CD14-positive monocyte (primary cell): ENCODE measurements around the gene SH3RF1. TPM values are rescaled to one million over a fixed set of nuclear protein-coding genes. Genes with fewer than 3 reads are reported as not detected.

Source experiments
- DNase-seq, 3 donors: peaks; one replicate each; pipeline ENCODE4 v3.0.0-alpha.2; 2011 to 2022
- H2AFZ ChIP-seq: 2 replicates; pipeline ENCODE4 v1.6.0; 2012; ENCODE audit warnings: mild to moderate bottlenecking, low read depth, low read length, inconsistent platforms; ENCODE audit not compliant: insufficient read depth, poor library complexity, severe bottlenecking
- H3K27ac ChIP-seq, 2 donors: 1 replicate in 1 of 2; 2 replicates in 1 of 2; pipeline ENCODE4 v1.5.1; 2012 to 2013; ENCODE audit warnings: low read length in 2 of 2, control low read depth in 1 of 2, inconsistent platforms in 1 of 2, low read depth in 1 of 2, mild to moderate bottlenecking in 1 of 2
- H3K27me3 ChIP-seq, 2 donors: one replicate each; pipeline versions ENCODE4 v1.6.0 to v1.6.1; 2011 to 2013; ENCODE audit warnings: low read length in 2 of 2; ENCODE audit not compliant: control insufficient read depth in 2 of 2, insufficient read depth in 2 of 2
- H3K36me3 ChIP-seq, 2 donors: replicated peaks in 1 of 2; 1 replicate in 1 of 2; 2 replicates in 1 of 2; pipeline versions ENCODE4 v1.5.1 to v1.6.1; 2012 to 2013; ENCODE audit warnings: low read length in 2 of 2, control low read depth in 1 of 2, inconsistent platforms in 1 of 2, mild to moderate bottlenecking in 1 of 2; ENCODE audit not compliant: insufficient read depth in 2 of 2, control insufficient read depth in 1 of 2
- H3K4me1 ChIP-seq, 2 donors: 1 replicate in 1 of 2; 2 replicates in 1 of 2; pipeline versions ENCODE4 v1.5.1 to v1.6.1; 2012 to 2013; ENCODE audit warnings: low read length in 2 of 2, control low read depth in 1 of 2, inconsistent platforms in 1 of 2, mild to moderate bottlenecking in 1 of 2, moderate library complexity in 1 of 2; ENCODE audit not compliant: insufficient read depth in 2 of 2, control insufficient read depth in 1 of 2
- H3K4me2 ChIP-seq: replicated peaks from 2 replicates; pipeline ENCODE3; 2012; ENCODE audit warnings: low read length, moderate library complexity, mild to moderate bottlenecking; ENCODE audit not compliant: poor library complexity, severe bottlenecking; ENCODE audit errors: extremely low read depth
- H3K4me3 ChIP-seq, 3 experiments: fragments of 200-600 bp in 1 of 3; sonication (generic) in 1 of 3; replicated peaks in 1 of 3; 1 replicate in 2 of 3; 2 replicates in 1 of 3; pipeline ENCODE4 v1.5.1; 2011 to 2013; ENCODE audit warnings: low read length in 3 of 3, mild to moderate bottlenecking in 3 of 3, control low read depth in 2 of 3, low read depth in 2 of 3, inconsistent platforms in 1 of 3, moderate library complexity in 1 of 3
- H3K79me2 ChIP-seq: 2 replicates; pipeline ENCODE4 v1.6.0; 2012; ENCODE audit warnings: mild to moderate bottlenecking, control low read depth, inconsistent platforms, low read length, moderate library complexity; ENCODE audit not compliant: insufficient read depth
- H3K9ac ChIP-seq: 2 replicates; pipeline ENCODE4 v1.6.0; 2017; ENCODE audit warnings: low read length, mild to moderate bottlenecking; ENCODE audit not compliant: insufficient read depth, poor library complexity, severe bottlenecking
- H3K9me3 ChIP-seq, 2 donors: replicated peaks in 1 of 2; 1 replicate in 1 of 2; 2 replicates in 1 of 2; pipeline versions ENCODE4 v1.5.1 to v1.6.1; 2012 to 2013; ENCODE audit warnings: low read length in 2 of 2, control low read depth in 1 of 2; ENCODE audit not compliant: control insufficient read depth in 1 of 2, insufficient read depth in 1 of 2
- H4K20me1 ChIP-seq: 2 replicates; pipeline ENCODE4 v1.6.0; 2012; ENCODE audit warnings: mild to moderate bottlenecking, low read length, control low read depth, moderate library complexity; ENCODE audit not compliant: insufficient read depth
- H3K27ac Mint-ChIP-seq, 7 donors: one replicate each; pipeline ENCODE4 v1.8.0; 2020; ENCODE audit warnings: mild to moderate bottlenecking in 7 of 7, mixed read lengths in 7 of 7, moderate library complexity in 6 of 7, inconsistent platforms in 2 of 7
- H3K27me3 Mint-ChIP-seq, 3 donors: one replicate each; pipeline ENCODE4 v1.8.0; 2021 to 2022; ENCODE audit warnings: low read depth in 3 of 3, mild to moderate bottlenecking in 3 of 3, mixed read lengths in 3 of 3, moderate library complexity in 3 of 3, inconsistent platforms in 1 of 3
- H3K36me3 Mint-ChIP-seq, 2 donors: one replicate each; pipeline ENCODE4 v1.8.0; 2020; ENCODE audit warnings: mixed read lengths in 2 of 2, inconsistent platforms in 1 of 2, mild to moderate bottlenecking in 1 of 2
- H3K4me1 Mint-ChIP-seq: one replicate; pipeline ENCODE4 v1.8.0; 2020; ENCODE audit warnings: mild to moderate bottlenecking, mixed read lengths
- H3K4me3 Mint-ChIP-seq, 2 donors: one replicate each; pipeline ENCODE4 v1.8.0; 2020; ENCODE audit warnings: mild to moderate bottlenecking in 2 of 2, mixed read lengths in 2 of 2, moderate library complexity in 1 of 2
- H3K9me3 Mint-ChIP-seq, 7 donors: one replicate each; pipeline ENCODE4 v1.8.0; 2020 to 2022; ENCODE audit warnings: mixed read lengths in 7 of 7, mild to moderate bottlenecking in 6 of 7, moderate library complexity in 6 of 7, inconsistent platforms in 2 of 7
- CTCF ChIP-seq: fragments of 200-600 bp; IDR thresholded peaks from one replicate; pipeline ENCODE4 v1.8.0; 2022; ENCODE audit warnings: antibody characterized with exemption, mild to moderate bottlenecking
- WGBS: methylation state at CpG from one replicate; pipeline ENCODE4 v1.1.5; 2013; ENCODE audit warnings: missing lambda C conversion rate; ENCODE audit not compliant: insufficient coverage; 5-methylcytosine and 5-hydroxymethylcytosine counted together
- intact Hi-C, 2 donors: fragments of 100-400 bp; cut with micrococcal nuclease; formaldehyde crosslinking; loops; one replicate each; pipeline versions ENCODE4 v1.15.0 to v1.15.1; 2023
- polyA plus RNA-seq, 3 donors: library from polyadenylated mRNA; depleted of rRNA in 1 of 3; unstranded in 2 of 3; stranded (reverse) in 1 of 3; fragments of 300-500 nt in 2 of 3; fragments of >200 nt in 1 of 3; fragmentation: Illumina TruSeq in 2 of 3; gene quantifications; 1 replicate in 2 of 3; 2 replicates in 1 of 3; pipeline ENCODE4 v1.2.3, GENCODE V29; 2012 to 2021

SH3RF1 gene
- polyA plus RNA-seq, 3 donors, result 3.1 to 4.7 (median 4.4) TPM

- Histone ChIP-seq H3K27me3 (no peaks in the 10 kb centered on the region), H3K9me3 (no peaks in the 10 kb centered on the region), H4K20me1 (no peaks in the 10 kb centered on the region), H3K4me1 (no peaks in the 10 kb centered on the region), H3K9ac (no peak overlapping the region), H3K27ac (no peak overlapping the region), H3K79me2 (no peaks in the 10 kb centered on the region), H3K36me3 (no peaks in the 10 kb centered on the region), H3K4me2 (no peak overlapping the region), H3K4me3 (no peak overlapping the region), H2AFZ (no peak overlapping the region)
- Mint-ChIP-seq H3K36me3 (no peaks in the 10 kb centered on the region), H3K27me3 (peaks cover 0 to 5% (median 1%) of the 10 kb centered on the region in 3 donors), H3K4me3 (no peak overlapping the region), H3K4me1 (peaks cover 3% of the 10 kb centered on the region), H3K27ac (no peak overlapping the region), H3K9me3 (peaks cover 3 to 9% (median 6%) of the 10 kb centered on the region in 7 donors)
- intact Hi-C loops, result no loop called here
- 92% methylated on average over 2 of the region's 6 CpGs for WGBS
- DNase-seq, result no peak
- TF ChIP-seq CTCF, result no peak
Measured at GRCh38 chr4:169312690-169313422, 42.1 kb upstream of the SH3RF1 start.

GRCh38 chr4:169311643-169312365 lies 41.0 kb upstream of the SH3RF1 start:
- intact Hi-C loops, result no loop called here
- no peak overlapping the region for H3K27ac ChIP-seq
- H3K4me1 ChIP-seq, result no peaks in the 10 kb centered on the region
- no peak overlapping the region for H3K4me2 ChIP-seq
- peaks cover 3% of the 10 kb centered on the region for H3K4me1 Mint-ChIP-seq
- H3K36me3 ChIP-seq, result no peaks in the 10 kb centered on the region
- peak overlapping the region; percentile 15 for H2AFZ ChIP-seq
- no peak overlapping the region for H3K4me3 ChIP-seq
- H3K27me3 ChIP-seq, result no peaks in the 10 kb centered on the region
- peak; percentile 35 to 52 (median 51) for DNase-seq
- peak; percentile 80 for TF ChIP-seq CTCF
- H4K20me1 ChIP-seq, result no peaks in the 10 kb centered on the region
- H3K36me3 Mint-ChIP-seq, result no peaks in the 10 kb centered on the region
- H3K79me2 ChIP-seq, result no peaks in the 10 kb centered on the region
- WGBS, result 78% methylated on average over 10 of the region's 12 CpGs
- H3K27ac Mint-ChIP-seq, result peak overlapping the region in 1 of 7 donors; percentile 32
- no peak overlapping the region for H3K9ac ChIP-seq
- no peaks in the 10 kb centered on the region for H3K9me3 ChIP-seq
- H3K4me3 Mint-ChIP-seq, result no peak overlapping the region
- peaks cover 0 to 5% (median 1%) of the 10 kb centered on the region in 3 donors for H3K27me3 Mint-ChIP-seq
- H3K9me3 Mint-ChIP-seq, result peaks cover 3 to 9% (median 4%) of the 10 kb centered on the region in 7 donors
